ENCODE measurements around the gene NUSAP1.
"Not testable (repeated sequence)": the region's sequence is repeated elsewhere in the genome, so short reads cannot be mapped to it uniquely, and the experiment has no call there.

Gene NUSAP1

GRCh38 chr15:41334293-41335120 lies 1.8 kb downstream of the NUSAP1 start:
- DNase-seq, result no peak

- DNase-seq, result no peak
Observed at GRCh38 chr15:41336549-41336948, 3.9 kb downstream of the NUSAP1 start.

GRCh38 chr15:41337047-41337446 lies 4.4 kb downstream of the NUSAP1 start:
- DNase-seq, result no peak

DNA sequence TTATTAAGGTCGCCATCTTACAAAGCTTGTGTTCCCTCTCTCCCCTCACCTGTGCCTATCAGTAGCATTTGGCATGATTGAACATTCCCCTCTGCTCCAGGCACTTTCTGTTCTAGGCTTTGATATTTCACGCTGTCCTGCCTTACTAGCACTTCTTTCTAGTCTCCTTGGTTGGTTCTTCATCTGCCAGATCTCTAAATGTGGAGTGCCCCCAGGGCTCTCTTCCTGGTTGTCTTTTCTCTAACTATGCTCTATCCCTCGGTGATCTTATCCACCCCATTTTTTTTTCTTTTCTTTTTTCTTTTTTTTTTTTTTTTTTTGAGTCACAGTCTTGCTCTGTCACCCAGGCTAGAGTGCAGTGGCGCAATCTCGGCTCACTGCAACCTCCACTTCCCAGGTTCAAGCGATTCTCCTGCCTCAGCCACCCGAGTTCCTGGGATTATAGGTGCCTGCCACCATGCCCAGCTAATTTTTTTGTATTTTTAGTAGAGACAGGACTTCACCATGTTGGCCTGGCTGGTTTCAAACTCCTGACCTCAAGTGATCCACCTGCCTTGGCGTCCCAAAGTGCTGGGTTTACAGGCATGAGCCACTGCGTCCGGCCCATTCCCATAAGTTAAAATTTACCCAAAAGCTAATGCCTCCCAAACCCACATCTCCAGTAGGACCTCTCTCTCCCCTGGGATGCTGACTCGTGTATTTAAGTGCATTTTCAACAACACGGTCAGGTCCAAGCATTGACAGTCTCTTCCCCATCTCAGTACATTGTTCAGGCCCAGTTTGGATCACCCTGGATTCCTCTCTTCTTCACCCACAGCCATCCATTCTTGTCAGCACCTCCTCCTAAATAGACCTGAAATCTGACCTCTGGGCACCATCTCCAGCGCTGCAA lies 5.2 kb downstream of the NUSAP1 start:
- no peak for DNase-seq

GRCh38 chr15:41340189-41340695 lies 7.6 kb downstream of the NUSAP1 start:
- no peak for DNase-seq

- DNase-seq, result no peak
Observed at GRCh38 chr15:41341519-41341918, 8.8 kb downstream of the NUSAP1 start.

GRCh38 chr15:41347236-41347635 lies 14.6 kb downstream of the NUSAP1 start:
- no peak for DNase-seq

DNA sequence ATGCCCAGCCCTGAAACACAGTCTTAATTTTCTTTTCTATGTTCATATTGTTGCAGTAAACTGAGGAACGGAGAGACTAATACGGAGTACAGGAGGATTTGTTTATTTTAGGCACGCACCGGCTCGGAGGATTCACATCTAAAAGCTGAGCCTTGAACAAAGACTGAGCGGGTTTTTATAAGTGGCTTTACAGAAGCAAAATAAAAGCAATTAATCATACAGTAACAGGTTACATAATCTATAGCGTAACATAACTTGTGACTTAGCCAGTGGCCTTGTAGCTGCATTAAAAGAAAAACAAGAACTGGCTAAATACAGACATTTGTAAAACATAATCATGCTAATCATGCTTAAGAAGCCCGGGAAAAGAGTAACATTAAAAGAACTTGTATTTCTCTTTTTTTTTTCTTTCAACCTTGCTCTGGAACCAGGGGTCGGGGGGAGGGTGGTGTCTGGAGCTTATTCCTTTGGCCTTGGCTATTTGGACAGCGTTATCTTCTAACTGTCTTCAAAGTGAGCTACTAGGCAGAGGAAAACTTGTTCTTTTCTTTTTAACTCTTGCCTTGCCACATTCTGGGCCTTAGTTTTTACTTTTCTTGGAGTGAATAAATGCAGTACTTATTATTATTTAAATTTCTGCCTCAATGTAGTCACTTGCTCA lies 17.5 kb downstream of the NUSAP1 start:
- DNase-seq, result no peak

GRCh38 chr15:41354371-41354770 lies 21.7 kb downstream of the NUSAP1 start:
- DNase-seq, result no peak

- DNase-seq, result no peak
Observed at GRCh38 chr15:41367418-41367817, 34.7 kb downstream of the NUSAP1 start.

DNA sequence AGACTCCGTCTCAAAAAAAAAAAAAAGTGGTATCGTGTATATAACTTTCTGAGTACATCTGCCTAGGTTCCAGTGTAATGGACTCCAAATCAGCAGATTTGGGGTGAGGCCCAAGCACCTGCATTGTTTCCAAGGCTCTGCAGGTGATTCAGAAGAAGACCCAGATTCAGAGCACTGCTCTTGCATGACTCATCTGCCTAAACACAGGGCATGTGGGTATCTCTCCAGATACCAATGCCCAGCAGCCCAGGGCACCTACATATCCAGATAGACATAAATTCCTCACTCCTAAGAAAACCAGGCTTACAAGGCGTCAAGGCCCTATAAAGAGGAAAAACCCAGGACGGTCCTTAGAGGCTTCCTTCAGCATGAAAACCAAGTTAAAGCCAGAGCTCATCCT lies 45.3 kb downstream of the NUSAP1 start:
- DNase-seq, result no peak

DNA sequence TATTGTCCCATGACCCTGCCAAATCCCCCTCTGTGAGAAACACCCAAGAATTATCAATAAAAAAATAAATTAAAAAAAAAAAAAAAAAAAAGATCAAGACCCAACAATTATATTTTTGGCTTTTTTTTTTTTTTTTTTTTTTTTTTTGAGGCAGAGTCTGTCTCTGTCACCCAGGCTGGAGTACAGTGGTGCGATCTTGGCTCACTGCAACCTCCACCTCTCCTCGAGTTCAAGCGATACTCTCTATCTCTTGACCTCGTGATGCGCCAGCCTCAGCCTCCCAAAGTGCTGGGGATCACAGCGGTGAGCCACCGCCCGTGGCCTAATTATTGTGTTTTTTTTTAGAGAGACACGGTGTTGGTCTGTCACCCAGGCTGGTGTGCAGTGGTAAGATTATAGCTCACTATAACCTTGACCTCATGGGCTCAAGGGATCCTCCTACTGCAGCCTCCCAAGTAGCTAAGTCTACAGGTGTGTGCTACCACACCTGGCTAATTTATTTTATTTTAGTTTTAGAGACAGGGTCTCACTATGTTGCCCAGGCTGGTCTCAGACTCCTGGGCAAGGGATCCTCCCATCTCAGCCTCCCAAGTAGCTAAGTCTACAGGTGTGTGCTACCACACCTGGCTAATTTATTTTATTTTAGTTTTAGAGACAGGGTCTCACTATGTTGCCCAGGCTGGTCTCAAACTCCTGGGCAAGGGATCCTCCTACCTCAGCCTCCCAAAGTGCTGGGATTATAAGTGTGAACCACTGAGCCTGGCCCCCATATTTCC lies 51.5 kb downstream of the NUSAP1 start:
- not testable (repeated sequence) for DNase-seq

DNA sequence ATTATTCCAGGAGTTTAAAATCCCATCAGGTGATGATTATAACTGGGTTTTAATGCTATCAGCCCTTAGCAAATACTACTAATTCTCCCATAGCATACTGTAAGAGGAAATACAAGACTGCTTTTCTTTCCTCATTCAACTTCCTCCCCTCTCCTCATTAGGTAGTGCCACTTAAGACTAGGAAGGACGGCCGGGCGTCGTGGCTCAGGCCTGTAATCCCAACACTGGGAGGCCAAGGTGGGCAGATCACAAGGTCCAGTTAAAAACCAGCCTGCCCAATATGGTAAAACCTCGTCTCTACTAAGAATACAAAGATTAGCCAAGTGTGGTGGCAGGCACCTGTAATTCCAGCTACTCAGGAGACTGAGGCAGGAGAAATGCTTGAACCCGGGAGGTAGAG lies 55.0 kb downstream of the NUSAP1 start:
- DNase-seq, result no peak

DNA sequence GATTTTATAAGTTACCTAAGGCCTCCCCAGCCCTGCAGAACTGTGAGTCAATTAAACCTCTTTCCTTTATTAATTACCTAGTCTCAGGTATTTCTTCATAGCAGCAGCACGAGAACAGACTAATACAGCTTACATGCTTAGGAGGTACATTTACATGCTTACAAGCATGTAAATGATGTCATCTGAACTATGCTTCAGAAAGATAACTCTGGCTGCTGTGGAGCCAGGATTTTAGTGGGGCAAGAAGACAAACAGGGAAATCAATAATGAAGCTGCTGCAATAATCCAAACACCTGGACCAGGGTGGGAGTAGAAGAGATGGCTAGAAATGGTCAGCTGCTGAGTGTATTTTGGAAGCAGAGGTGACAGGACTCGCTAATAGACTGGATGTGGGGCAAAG lies 60.0 kb downstream of the NUSAP1 start:
- no peak for DNase-seq

GRCh38 chr15:41394924-41395323 lies 62.2 kb downstream of the NUSAP1 start:
- no peak for DNase-seq

GRCh38 chr15:41396111-41396510 lies 63.4 kb downstream of the NUSAP1 start:
- no peak for DNase-seq

DNA sequence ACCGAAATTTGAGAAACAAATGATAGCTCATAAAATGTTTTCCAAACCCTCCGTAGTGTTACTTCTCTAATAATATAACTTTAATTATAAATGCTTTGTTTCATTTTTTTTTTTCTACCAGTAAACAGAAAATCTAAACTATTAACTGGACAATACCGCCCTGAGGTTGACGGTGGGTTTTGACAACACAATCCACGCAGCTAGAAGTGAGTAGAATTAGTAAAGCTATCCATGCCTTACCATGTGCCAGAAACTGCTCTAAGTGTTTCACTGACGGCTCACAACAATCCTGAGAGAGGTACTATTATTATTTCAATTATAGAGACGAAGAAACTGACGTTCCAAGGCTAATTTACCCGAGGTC lies 69.2 kb downstream of the NUSAP1 start:
- no peak for DNase-seq

- DNase-seq, result no peak
Observed at GRCh38 chr15:41407341-41407740, 74.7 kb downstream of the NUSAP1 start.

- no peak for DNase-seq
Observed at GRCh38 chr15:41408234-41408641, 75.6 kb downstream of the NUSAP1 start.

DNA sequence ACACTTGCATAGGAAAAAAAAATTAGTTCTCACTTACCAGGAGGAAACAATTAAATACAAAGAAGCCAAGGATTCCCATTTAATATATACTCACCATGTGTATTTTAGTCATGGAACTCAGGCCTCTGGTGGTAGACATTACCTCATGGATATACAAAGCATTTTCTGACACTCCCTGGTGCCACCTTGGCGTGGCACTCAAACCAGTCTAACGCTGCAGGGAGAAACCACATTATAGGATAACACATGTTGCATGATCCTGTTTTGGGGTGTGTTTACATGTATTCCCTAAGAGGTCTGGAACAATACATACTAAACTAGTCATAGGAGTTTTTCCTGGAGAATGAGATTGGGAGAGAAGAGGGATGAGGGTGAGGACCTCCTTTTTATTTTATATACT lies 78.3 kb downstream of the NUSAP1 start:
- DNase-seq, result no peak

GRCh38 chr15:41411441-41411840 lies 78.8 kb downstream of the NUSAP1 start:
- no peak for DNase-seq

DNA sequence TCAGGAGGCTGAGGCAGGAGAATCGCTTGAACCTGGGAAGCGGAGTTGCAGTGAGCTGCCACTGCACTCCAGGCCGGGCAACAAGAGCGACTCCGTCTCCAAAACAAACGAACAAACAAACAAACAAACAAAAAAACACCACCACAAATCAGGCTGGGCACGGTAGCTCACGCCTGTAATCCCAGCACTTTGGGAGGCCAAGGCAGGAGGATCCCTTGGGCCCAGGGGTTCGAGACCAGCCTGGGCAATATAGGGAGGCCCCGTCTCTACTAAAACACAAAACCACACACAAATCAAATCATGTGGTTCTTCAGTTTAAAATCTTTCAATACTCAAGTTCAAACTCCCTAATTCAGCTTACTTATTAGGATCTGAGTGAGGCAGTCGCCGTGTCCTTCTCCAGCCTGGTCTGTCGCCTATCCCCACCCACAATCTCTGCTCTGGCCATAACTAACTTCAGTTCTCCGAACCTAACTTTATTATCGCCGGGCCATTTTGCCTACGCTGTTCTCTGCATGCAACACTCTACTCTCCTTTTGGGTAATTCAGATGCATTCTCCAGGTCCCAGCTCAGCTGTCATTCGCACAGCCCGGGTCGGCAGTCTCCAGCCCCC lies 83.6 kb downstream of the NUSAP1 start:
- no peak for DNase-seq
